ENCODE data around the gene IPO11.
"Not testable (repeated sequence)": the region's sequence is repeated elsewhere in the genome, so short reads cannot be mapped to it uniquely, and the experiment has no call there.

The IPO11 gene

DNA sequence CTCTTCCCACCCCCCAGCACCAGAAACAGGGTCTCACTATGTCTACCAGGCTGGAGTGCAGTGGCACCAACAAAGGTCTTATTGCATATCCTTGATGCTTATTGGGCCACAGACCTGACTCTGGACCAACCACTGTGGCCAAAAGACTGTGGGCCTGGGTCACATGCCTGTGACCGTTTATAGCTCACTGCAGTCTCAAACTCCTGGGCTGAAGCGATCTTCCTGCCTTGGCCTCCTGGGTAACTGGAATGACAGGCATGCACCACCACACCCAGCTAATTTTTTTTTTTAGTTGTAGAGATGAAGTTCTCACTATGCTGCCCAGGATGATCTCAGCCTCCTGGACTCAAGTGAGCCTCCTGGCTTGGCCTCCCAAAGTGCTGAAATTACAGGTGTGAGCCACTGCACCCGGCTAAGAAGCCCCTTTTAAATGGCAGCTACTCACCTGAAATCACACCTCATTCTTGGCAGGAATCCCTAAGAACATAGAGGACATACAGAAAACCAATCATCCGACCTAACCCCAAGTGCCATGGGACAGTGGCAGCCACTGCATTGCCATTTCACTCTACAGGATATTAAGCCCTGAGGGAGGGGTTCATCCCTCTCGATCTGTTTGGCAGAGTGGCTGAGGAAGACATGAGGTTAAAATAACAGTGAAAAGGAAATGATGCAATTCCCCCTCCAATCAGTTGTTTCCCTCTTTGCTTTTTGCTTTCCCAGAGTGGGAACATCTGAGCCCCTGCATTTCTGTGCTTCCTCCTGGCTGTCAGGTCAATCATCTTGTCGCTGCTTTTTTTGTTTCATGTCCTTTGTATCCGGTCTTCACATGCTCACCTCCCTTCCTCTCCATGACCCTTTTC lies 240.7 kb downstream of the IPO11 start:
- peak; percentile 14 for DNase-seq (ENCODE audit: low read depth in 2 of 2)
- TF ChIP-seq, protein P1, sequence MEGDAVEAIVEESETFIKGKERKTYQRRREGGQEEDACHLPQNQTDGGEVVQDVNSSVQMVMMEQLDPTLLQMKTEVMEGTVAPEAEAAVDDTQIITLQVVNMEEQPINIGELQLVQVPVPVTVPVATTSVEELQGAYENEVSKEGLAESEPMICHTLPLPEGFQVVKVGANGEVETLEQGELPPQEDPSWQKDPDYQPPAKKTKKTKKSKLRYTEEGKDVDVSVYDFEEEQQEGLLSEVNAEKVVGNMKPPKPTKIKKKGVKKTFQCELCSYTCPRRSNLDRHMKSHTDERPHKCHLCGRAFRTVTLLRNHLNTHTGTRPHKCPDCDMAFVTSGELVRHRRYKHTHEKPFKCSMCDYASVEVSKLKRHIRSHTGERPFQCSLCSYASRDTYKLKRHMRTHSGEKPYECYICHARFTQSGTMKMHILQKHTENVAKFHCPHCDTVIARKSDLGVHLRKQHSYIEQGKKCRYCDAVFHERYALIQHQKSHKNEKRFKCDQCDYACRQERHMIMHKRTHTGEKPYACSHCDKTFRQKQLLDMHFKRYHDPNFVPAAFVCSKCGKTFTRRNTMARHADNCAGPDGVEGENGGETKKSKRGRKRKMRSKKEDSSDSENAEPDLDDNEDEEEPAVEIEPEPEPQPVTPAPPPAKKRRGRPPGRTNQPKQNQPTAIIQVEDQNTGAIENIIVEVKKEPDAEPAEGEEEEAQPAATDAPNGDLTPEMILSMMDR (IDR thresholded peaks at IDR 0.05; ENCODE audit: low read depth, low read length) = no peak
- no peak overlapping the region for H3K4me3 ChIP-seq (replicated peaks in 1 of 2; ENCODE audit: low read depth in 2 of 2, low read length in 2 of 2)

- DNase-seq (ENCODE audit: low read depth in 2 of 2) = no peak
- TF ChIP-seq, protein P1 (IDR thresholded peaks at IDR 0.05; ENCODE audit: low read depth, low read length) = no peak
- no peak overlapping the region for H3K4me3 ChIP-seq (replicated peaks in 1 of 2; ENCODE audit: low read depth in 2 of 2, low read length in 2 of 2)
Measured at GRCh38 chr5:62653864-62654575, 241.5 kb downstream of the IPO11 start.

DNA sequence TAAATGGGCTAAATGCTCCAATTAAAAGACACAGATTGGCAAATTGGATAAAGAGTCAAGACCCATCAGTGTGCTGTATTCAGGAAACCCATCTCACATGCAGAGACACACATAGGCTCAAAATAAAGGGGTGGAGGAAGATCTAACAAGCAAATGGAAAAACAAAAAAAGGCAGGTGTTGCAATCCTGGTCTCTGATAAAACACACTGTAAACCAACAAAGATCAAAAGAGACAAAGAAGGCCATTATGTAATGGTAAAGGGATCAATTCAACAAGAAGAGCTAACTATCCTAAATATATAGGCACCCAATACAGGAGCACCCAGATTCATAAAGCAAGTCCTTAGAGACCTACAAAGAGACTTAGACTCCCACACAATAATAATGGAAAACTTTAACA lies 245.2 kb downstream of the IPO11 start:
- H3K4me3 ChIP-seq (replicated peaks in 1 of 2; ENCODE audit: low read depth in 2 of 2, low read length in 2 of 2); DNase-seq (ENCODE audit: low read depth in 2 of 2): not testable (repeated sequence)

- DNase-seq (ENCODE audit: low read depth in 2 of 2) = no peak
- TF ChIP-seq, protein P1 (IDR thresholded peaks at IDR 0.05; ENCODE audit: low read depth, low read length) = no peak
- no peak overlapping the region for H3K4me3 ChIP-seq (replicated peaks in 1 of 2; ENCODE audit: low read depth in 2 of 2, low read length in 2 of 2)
Measured at GRCh38 chr5:62661126-62661525, 248.6 kb downstream of the IPO11 start.

DNA sequence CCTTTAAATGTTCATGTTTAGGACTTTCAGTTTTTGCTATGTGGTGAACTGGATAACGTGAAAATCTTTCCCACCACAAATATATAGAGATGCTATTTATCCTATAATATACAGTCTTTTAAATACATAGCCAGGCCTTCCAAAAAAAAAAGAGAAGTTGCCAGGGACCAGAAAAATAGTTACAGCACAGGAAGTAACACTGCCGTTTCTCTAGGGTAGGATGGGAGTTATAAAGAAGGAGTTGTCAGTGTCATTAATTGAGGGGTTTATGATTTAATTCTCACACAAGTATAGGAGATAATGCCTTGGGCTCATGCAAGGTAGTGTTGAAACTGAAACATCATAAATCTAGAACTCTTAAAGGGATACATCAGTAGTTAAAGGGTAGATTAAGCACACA lies 250.0 kb downstream of the IPO11 start:
- TF ChIP-seq, protein P1 (IDR thresholded peaks at IDR 0.05; ENCODE audit: low read depth, low read length) = no peak
- no peak overlapping the region for H3K4me3 ChIP-seq (replicated peaks in 1 of 2; ENCODE audit: low read depth in 2 of 2, low read length in 2 of 2)
- DNase-seq (ENCODE audit: low read depth in 2 of 2) = no peak

GRCh38 chr5:62671479-62671878 lies 258.9 kb downstream of the IPO11 start:
- no peak for DNase-seq (ENCODE audit: low read depth in 2 of 2)
- TF ChIP-seq, protein P1 (IDR thresholded peaks at IDR 0.05; ENCODE audit: low read depth, low read length) = no peak
- no peak overlapping the region for H3K4me3 ChIP-seq (replicated peaks in 1 of 2; ENCODE audit: low read depth in 2 of 2, low read length in 2 of 2)

DNA sequence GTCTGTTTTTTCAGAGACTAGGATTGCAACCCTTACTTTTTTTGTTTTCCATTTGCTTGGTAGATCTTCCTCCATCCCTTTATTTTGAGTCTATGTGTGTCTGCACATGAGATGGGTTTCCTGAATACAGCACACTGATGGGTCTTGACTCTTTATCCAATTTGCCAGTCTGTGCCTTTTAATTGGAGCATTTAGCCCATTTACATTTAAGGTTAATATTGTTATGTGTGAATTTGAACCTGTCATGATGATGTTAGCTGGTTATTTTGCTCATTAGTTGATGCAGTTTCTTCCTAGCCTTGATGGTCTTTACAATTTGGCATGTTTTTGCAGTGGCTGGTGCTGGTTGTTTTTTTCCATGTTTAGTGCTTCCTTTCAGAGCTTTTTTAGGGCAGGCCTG lies 264.0 kb downstream of the IPO11 start:
- not testable (repeated sequence) for DNase-seq (ENCODE audit: low read depth in 2 of 2); H3K4me3 ChIP-seq (replicated peaks in 1 of 2; ENCODE audit: low read depth in 2 of 2, low read length in 2 of 2)

All from cardiac fibroblast (primary cell).